AG04449 (cell line): Measurements from ENCODE around the gene CCDC6.
A peak's percentile ranks its signal among the peaks of the same experiment; 100 is the strongest.

Experiments
- CTCF ChIA-PET: fragments of 350-600 bp; formaldehyde crosslinking; extraction: SDS; loops from one replicate; lab custom pipeline; 2021; ENCODE audit warnings: antibody characterized with exemption; lab: Yijun Ruan, JAX
- POLR2A ChIA-PET: fragments of 400-600, 350-600 bp; formaldehyde crosslinking; extraction: SDS; loops from one replicate; lab custom pipeline; 2020; ENCODE audit warnings: antibody characterized with exemption, inconsistent platforms; lab: Yijun Ruan, JAX
- DNase-seq: peaks from one replicate; pipeline ENCODE4 v3.0.0-alpha.2; 2010; ENCODE audit warnings: low read depth, low spot score
- H3K4me3 ChIP-seq: 2 replicates; pipeline ENCODE4 v1.5.1; 2011; ENCODE audit warnings: low read depth, mild to moderate bottlenecking, control low read depth, low read length
- TF ChIP-seq, protein P1 (sequence below): IDR thresholded peaks from one replicate; pipeline ENCODE4 v1.5.1; 2011; ENCODE audit warnings: mild to moderate bottlenecking, moderate library complexity, low read length, control low read depth, inconsistent platforms; ENCODE audit not compliant: insufficient read depth; ENCODE audit errors: missing control alignments

CCDC6 gene

DNA sequence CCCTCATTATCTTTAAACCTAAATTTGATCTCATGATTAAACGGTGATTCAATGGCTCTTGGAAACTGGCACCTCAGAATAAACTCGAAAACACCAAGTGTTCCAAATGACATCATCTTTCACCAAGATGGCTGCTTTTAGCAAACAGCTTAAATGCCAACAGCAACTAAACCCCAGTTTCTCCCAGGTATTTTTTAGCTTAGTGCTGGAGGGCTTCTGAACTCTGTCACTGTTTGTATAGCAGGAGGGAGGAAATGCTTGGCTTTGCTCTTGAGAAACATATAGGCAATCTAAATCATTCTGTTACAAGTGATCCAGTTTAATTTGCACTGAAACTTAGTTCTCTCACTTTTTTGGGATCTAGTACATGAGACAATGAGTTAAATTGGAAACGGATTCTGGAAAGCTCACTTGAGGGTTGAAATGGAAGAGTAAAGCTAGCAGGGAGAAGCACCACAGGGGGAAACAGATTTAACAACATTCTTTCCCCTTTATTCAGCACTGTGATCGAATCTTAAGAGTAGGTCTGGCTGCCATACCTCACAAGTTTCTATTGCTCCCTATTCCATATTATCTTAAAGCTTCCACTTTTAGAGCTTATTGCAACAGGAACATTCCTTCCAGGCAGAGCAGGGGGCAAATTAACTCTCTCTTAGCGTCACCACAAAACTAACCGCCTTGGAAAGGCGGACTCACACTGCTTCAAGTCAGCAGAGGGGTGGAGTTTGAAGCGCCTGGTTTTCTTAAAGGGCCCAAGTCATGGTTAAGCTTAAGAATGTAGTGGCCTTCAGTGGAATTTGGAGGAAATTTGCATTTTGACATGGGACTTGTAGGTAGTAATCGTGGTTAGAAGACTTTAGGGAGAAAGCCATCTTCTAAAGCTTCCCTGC is 1.8 kb upstream of the CCDC6 start:
- CTCF ChIA-PET: interaction anchor here (0.8 to 4.2 kb wide), 15 partner anchors 8 to 285 kb away, joined by 3 to 33 read pairs (median 3); no protein-coding TSS in a partner anchor
- H3K4me3 ChIP-seq: peak overlapping the region; percentile 53

DNA sequence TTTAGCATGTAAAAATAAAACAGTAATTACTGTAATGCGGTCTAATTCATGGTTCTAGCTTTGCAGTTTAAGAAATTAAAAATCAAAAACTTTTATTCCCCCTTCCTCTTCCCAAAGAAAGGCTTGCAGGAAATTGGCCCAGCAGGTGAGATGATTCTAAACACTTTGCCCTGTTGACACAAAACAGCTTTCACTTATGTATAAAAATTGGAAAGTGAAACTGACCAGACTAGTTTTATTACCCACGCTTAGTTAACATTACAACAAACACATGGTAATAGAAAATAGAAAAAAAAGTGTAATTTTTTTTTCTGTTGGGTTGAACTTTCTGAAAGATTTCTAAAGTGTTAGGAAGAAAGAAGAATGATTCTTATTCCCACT is 1.2 kb upstream of the CCDC6 start:
- TF ChIP-seq, protein P1, sequence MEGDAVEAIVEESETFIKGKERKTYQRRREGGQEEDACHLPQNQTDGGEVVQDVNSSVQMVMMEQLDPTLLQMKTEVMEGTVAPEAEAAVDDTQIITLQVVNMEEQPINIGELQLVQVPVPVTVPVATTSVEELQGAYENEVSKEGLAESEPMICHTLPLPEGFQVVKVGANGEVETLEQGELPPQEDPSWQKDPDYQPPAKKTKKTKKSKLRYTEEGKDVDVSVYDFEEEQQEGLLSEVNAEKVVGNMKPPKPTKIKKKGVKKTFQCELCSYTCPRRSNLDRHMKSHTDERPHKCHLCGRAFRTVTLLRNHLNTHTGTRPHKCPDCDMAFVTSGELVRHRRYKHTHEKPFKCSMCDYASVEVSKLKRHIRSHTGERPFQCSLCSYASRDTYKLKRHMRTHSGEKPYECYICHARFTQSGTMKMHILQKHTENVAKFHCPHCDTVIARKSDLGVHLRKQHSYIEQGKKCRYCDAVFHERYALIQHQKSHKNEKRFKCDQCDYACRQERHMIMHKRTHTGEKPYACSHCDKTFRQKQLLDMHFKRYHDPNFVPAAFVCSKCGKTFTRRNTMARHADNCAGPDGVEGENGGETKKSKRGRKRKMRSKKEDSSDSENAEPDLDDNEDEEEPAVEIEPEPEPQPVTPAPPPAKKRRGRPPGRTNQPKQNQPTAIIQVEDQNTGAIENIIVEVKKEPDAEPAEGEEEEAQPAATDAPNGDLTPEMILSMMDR: no peak
- POLR2A ChIA-PET: no interaction called here
- H3K4me3 ChIP-seq: peak overlapping the region; percentile 53; the same call in 1 of the 2 replicates
- CTCF ChIA-PET: interaction anchor here (0.8 to 4.2 kb wide), 14 partner anchors 13 to 285 kb away, joined by 3 to 33 read pairs (median 4); no protein-coding TSS in a partner anchor
- no peak for DNase-seq

More for the DNA sequence above, 1.8 kb upstream of the CCDC6 start:
- DNase-seq: peak; percentile 73
- POLR2A ChIA-PET: interaction anchor here (0.6 kb wide), 1 partner anchor 238 kb away, joined by 3 read pairs; no protein-coding TSS in a partner anchor
- TF ChIP-seq, protein P1: no peak

DNA sequence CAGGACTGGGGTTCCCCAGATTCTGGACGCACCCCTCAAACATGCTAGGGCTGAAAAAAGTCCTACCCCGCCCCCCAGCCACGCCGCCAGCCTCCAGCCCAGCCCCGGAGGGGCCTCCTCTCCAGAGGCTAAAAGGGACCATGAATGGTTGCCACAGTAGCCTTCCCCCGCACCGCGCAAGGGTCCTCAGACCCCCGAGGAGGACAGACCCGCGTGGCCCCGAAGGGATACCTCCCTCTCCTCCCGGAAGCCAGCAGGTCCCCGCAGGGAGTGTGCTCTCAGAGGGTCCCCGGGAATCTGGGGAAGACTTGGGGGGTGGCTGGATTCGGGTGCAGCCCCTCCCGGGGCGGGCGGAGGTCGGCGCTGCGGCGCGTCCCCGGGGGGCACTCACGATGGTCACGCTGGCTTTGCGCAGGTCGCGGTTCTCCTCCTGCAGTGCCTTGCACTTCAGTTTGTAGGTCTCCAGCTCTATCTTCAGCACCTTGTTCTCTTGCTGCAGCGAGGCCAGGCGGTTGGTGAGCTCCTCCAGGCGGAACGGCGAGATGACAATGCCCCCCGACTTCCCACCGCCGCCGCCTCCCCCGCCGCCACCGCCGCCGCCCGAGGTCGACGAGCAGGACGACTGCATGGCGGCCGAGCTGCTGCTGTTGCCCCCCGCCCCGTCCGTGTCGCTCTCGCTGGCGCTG is 482 bp downstream of the CCDC6 start:
- peak overlapping the region; percentile 91 for H3K4me3 ChIP-seq
- ChIA-PET POLR2A (interaction anchor here (0.9 to 1.6 kb wide), 5 partner anchors 8 to 131 kb away, joined by 3 to 5 read pairs (median 3); no protein-coding TSS in a partner anchor), CTCF (interaction anchor here (0.7 to 4.2 kb wide), 23 partner anchors 11 to 282 kb away, joined by 3 to 33 read pairs (median 4); no protein-coding TSS in a partner anchor)
- TF ChIP-seq, protein P1: no peak
- DNase-seq: no peak

DNA sequence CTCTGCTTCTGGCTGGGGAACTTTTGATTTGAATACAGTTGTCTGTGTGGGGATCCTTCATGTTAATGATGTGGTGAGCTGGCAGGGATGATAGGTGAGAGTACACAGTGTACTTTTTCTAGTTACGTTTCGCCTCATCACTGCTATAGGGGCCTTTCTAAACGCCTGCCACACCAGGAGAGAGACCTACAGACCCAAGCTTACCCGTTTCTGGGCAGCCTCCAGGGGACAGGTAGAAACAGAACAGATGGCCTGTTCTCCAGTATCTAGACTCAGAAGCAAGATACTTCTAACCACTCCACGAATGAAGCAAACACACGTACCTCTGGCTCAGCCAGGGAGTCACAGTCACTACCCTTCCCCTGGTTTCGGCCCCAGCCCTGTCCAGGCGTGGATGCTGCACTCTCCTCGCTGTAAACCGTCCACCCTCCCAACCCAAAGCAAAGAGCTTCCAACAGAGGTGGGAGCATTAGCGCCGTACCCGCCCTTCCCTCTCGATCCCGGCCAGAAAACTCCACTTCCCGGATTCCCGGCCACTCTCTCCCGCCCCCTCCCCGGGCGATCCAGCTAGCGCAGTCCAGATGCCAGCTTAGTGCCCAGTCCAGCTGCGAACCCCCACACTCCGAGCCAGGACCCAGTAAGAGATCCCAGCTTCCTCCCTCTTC is 1.2 kb downstream of the CCDC6 start:
- POLR2A ChIA-PET: interaction anchor here (1.6 kb wide), 1 partner anchor 74 kb away, joined by 5 read pairs; no protein-coding TSS in a partner anchor
- no peak for DNase-seq

DNA sequence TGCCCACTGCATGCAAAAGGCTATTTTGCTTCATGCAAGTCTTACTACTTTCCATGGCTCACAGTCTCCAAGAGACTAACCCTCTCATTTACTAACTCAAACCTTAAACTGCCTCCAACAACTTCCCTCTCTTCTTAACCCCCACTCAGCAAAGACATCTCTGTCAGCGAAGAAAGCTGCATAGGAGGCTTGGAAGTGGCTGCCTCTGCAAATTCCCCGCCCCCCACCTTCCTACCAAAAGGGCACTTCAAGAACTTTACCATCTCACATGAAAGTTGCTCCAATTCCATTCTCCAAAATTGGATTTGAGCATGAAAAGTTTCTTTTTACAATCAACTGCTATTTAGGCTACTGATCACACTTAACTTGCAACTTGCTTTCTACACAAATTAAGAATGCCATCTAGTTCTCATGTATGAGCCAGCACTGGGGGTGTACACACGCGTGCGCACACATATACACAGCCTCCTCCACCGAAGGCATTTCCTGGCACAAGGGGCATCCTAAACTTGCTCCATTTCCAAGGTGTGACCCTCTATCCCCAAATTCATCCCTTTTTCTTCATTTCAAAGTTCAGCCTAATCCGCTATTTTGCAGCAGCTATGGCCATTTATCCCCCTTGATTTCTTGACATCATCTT is 1.8 kb downstream of the CCDC6 start:
- no peak for DNase-seq
- POLR2A ChIA-PET: no interaction called here
- CTCF ChIA-PET: interaction anchor here (1.1 to 4.2 kb wide), 3 partner anchors 73 to 278 kb away, joined by 3 to 33 read pairs (median 11); no protein-coding TSS in a partner anchor
- TF ChIP-seq, protein P1: no peak
- H3K4me3 ChIP-seq: peak overlapping the region; percentile 91

More for the DNA sequence above, 1.2 kb downstream of the CCDC6 start:
- peak overlapping the region; percentile 91 for H3K4me3 ChIP-seq
- CTCF ChIA-PET: interaction anchor here (1.1 to 4.2 kb wide), 8 partner anchors 13 to 279 kb away, joined by 3 to 33 read pairs (median 8); no protein-coding TSS in a partner anchor
- TF ChIP-seq, protein P1: no peak
